Liver (tissue), 9 donors: ENCODE results near the gene UGGT2. TPM values are rescaled to one million over a fixed set of nuclear protein-coding genes. Genes with fewer than 3 reads are reported as not detected.

Source experiments
- DNase-seq: peaks from one replicate; pipeline ENCODE4 v3.0.0-alpha.2; 2017; ENCODE audit warnings: low spot score
- H3K27ac ChIP-seq, 2 donors: one replicate each; pipeline ENCODE4 v1.7.0; 2013; ENCODE audit warnings: inconsistent platforms in 2 of 2, low read length in 2 of 2, control low read depth in 1 of 2, low read depth in 1 of 2, mild to moderate bottlenecking in 1 of 2
- H3K27me3 ChIP-seq, 4 donors: one replicate each; pipeline versions ENCODE4 v1.6.1 to v1.7.0; 2013; ENCODE audit warnings: low read length in 3 of 4, inconsistent platforms in 1 of 4, mild to moderate bottlenecking in 1 of 4, moderate library complexity in 1 of 4; ENCODE audit not compliant: control insufficient read depth in 4 of 4, insufficient read depth in 4 of 4
- H3K36me3 ChIP-seq, 4 donors: one replicate each; pipeline versions ENCODE4 v1.6.1 to v1.7.0; 2013; ENCODE audit warnings: low read length in 3 of 4, mild to moderate bottlenecking in 3 of 4, low read depth in 1 of 4, moderate library complexity in 1 of 4; ENCODE audit not compliant: control insufficient read depth in 4 of 4, insufficient read depth in 3 of 4
- H3K4me1 ChIP-seq, 4 donors: one replicate each; pipeline versions ENCODE4 v1.6.1 to v1.7.0; 2013; ENCODE audit warnings: low read length in 3 of 4, mild to moderate bottlenecking in 3 of 4, moderate library complexity in 1 of 4; ENCODE audit not compliant: control insufficient read depth in 4 of 4, insufficient read depth in 4 of 4
- H3K4me3 ChIP-seq, 3 donors: one replicate each; pipeline versions ENCODE4 v1.6.1 to v1.7.0; 2013; ENCODE audit warnings: low read length in 3 of 3, control low read depth in 1 of 3, low read depth in 1 of 3, mild to moderate bottlenecking in 1 of 3
- H3K9ac ChIP-seq, 2 donors: one replicate each; pipeline ENCODE4 v1.7.0; 2013; ENCODE audit warnings: low read length in 2 of 2, mild to moderate bottlenecking in 2 of 2, moderate library complexity in 2 of 2, control low read depth in 1 of 2, low read depth in 1 of 2
- H3K9me3 ChIP-seq, 4 donors: one replicate each; pipeline versions ENCODE4 v1.6.1 to v1.7.0; 2013; ENCODE audit warnings: low read length in 3 of 4; ENCODE audit not compliant: control insufficient read depth in 4 of 4
- GABPA ChIP-seq, 2 donors: IDR thresholded peaks in 1 of 2; conservative IDR thresholded peaks in 1 of 2; 2 replicates each; pipeline ENCODE4 v1.6.1; 2016; ENCODE audit warnings: antibody characterized with exemption in 2 of 2, mild to moderate bottlenecking in 1 of 2, moderate library complexity in 1 of 2
- NR2F2 ChIP-seq: IDR thresholded peaks from 2 replicates; pipeline ENCODE4 v1.6.1; 2016; ENCODE audit warnings: antibody characterized with exemption
- RAD21 ChIP-seq, 2 donors: IDR thresholded peaks; 2 replicates each; pipeline ENCODE4 v1.6.1; 2016; ENCODE audit warnings: antibody characterized with exemption in 2 of 2, mild to moderate bottlenecking in 2 of 2
- RXRA ChIP-seq, 2 donors: IDR thresholded peaks; 2 replicates each; pipeline ENCODE4 v1.6.1; 2017 to 2018; ENCODE audit warnings: antibody characterized with exemption in 2 of 2, mild to moderate bottlenecking in 1 of 2
- SP1 ChIP-seq: IDR thresholded peaks from 2 replicates; pipeline ENCODE4 v1.6.1; 2018; ENCODE audit warnings: antibody characterized with exemption, mild to moderate bottlenecking
- TAF1 ChIP-seq: conservative IDR thresholded peaks from 2 replicates; pipeline ENCODE4 v1.6.1; 2016; ENCODE audit warnings: antibody characterized with exemption, mild to moderate bottlenecking
- WGBS: extraction: QIAGEN DNeasy Blood & Tissue Kit; methylation state at CpG from one replicate; pipeline ENCODE4 v1.1.7; 2013; 5-methylcytosine and 5-hydroxymethylcytosine counted together
- polyA plus RNA-seq, 2 donors: library from polyadenylated mRNA; stranded (reverse) in 1 of 2; unstranded in 1 of 2; fragments of 200-250 nt in 1 of 2; fragments of >200 nt in 1 of 2; fragmentation: Nextera tagmentation in 1 of 2; extraction: Ambion mirVana in 1 of 2; gene quantifications; one replicate each; pipeline versions ENCODE4 v1.2.1 to v1.2.3, GENCODE V29; 2013 to 2015
- total RNA-seq, 2 donors: library from RNA; depleted of rRNA; stranded (reverse); fragments of >200 nt; gene quantifications; one replicate each; pipeline ENCODE4 v1.2.3, GENCODE V29; 2014
- TF ChIP-seq, protein P1 (sequence below): IDR thresholded peaks from 2 replicates; pipeline ENCODE4 v1.6.1; 2016; ENCODE audit warnings: antibody characterized with exemption
- TF ChIP-seq, protein P2 (sequence below): IDR thresholded peaks from 2 replicates; pipeline ENCODE4 v1.6.1; 2016; ENCODE audit warnings: antibody characterized with exemption
- TF ChIP-seq, protein P3 (sequence below): fragments of 150-350 bp; IDR thresholded peaks from 2 replicates; pipeline ENCODE4 v1.5.1; 2017; ENCODE audit warnings: improper control_type of control experiment, low read depth, low read length; ENCODE audit not compliant: missing input control
- donor health status: healthy.
- donor health status: healthy.
- donor health status: healthy.
- donor health status: healthy.
- donor health status: healthy.

Gene UGGT2
- total and polyA plus RNA-seq, 4 donors, result 5.6 to 23.0 (median 13.2) TPM

DNA sequence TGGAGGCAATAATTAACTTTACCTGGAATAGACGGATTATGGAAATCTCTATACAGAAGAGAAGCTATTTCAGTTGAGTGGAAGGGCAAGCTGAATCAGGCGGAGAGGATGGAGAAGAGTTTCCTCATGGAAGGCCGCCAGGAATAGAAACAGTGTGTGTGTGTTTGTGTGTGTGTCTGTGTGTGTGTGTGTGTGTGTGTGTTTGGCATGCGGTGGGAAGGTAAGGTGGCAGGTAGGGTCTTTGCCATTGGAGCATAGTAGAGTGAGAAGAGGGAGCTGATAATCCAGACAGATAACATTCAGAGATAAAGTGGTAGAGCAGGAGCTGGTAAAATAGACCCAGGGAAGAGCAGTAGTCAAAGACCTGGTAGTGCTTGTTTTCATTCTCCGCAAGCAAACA is 27.5 kb upstream of the UGGT2 start (continued):
- TF ChIP-seq NR2F2 (no peak), TAF1 (no peak), GABPA (IDR thresholded peaks at IDR 0.05 in 1 of 2, conservative IDR thresholded peaks at IDR 0.05 in 1 of 2) (no peak), SP1 (no peak)
- TF ChIP-seq, protein P1, sequence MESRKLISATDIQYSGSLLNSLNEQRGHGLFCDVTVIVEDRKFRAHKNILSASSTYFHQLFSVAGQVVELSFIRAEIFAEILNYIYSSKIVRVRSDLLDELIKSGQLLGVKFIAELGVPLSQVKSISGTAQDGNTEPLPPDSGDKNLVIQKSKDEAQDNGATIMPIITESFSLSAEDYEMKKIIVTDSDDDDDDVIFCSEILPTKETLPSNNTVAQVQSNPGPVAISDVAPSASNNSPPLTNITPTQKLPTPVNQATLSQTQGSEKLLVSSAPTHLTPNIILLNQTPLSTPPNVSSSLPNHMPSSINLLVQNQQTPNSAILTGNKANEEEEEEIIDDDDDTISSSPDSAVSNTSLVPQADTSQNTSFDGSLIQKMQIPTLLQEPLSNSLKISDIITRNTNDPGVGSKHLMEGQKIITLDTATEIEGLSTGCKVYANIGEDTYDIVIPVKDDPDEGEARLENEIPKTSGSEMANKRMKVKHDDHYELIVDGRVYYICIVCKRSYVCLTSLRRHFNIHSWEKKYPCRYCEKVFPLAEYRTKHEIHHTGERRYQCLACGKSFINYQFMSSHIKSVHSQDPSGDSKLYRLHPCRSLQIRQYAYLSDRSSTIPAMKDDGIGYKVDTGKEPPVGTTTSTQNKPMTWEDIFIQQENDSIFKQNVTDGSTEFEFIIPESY, result no peak
- TF ChIP-seq, protein P2, sequence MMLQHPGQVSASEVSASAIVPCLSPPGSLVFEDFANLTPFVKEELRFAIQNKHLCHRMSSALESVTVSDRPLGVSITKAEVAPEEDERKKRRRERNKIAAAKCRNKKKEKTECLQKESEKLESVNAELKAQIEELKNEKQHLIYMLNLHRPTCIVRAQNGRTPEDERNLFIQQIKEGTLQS, result no peak

DNA sequence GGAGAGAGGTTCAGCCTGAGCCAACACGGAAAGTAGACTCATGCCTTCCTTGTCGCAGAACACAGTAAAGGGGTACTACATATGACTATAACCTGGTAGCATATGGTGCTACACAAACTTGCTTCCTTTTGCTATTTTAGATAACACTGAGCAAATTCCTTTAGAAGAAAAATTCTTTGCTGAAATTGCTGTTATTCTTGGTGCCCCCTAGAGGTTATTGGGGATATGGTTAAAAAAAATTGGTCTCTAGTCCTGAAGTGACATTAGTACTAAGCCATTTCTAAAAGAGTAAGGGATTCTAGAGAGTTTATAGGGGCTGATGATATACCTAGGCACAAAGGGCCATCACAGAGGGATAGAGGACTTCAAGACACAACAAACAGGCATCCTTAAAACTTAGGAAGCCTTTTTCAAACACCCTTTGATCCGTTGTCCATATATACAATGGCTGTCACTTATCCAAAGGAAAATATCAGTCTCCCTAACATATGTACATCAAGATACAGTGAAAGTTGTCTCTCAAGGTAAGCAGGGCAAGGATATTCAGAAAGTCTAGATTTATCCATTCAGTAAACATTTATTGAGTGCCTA is 22.8 kb upstream of the UGGT2 start:
- H3K36me3 ChIP-seq, result no peaks in the 10 kb centered on the region
- no peak overlapping the region for H3K27ac ChIP-seq
- H3K9me3 ChIP-seq, result no peaks in the 10 kb centered on the region
- no peaks in the 10 kb centered on the region for H3K4me1 ChIP-seq
- no peak for DNase-seq
- no peaks in the 10 kb centered on the region for H3K27me3 ChIP-seq
- H3K4me3 ChIP-seq, result no peak overlapping the region
- 69% methylated on average over 3 of the region's 3 CpGs for WGBS
- no peak overlapping the region for H3K9ac ChIP-seq
- TF ChIP-seq, protein P3, sequence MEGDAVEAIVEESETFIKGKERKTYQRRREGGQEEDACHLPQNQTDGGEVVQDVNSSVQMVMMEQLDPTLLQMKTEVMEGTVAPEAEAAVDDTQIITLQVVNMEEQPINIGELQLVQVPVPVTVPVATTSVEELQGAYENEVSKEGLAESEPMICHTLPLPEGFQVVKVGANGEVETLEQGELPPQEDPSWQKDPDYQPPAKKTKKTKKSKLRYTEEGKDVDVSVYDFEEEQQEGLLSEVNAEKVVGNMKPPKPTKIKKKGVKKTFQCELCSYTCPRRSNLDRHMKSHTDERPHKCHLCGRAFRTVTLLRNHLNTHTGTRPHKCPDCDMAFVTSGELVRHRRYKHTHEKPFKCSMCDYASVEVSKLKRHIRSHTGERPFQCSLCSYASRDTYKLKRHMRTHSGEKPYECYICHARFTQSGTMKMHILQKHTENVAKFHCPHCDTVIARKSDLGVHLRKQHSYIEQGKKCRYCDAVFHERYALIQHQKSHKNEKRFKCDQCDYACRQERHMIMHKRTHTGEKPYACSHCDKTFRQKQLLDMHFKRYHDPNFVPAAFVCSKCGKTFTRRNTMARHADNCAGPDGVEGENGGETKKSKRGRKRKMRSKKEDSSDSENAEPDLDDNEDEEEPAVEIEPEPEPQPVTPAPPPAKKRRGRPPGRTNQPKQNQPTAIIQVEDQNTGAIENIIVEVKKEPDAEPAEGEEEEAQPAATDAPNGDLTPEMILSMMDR, result peak; percentile 38
- peak; percentile 60 to 64 for TF ChIP-seq RAD21 (IDR thresholded peaks at IDR 0.05)
- TF ChIP-seq, protein P1, result no peak

DNA sequence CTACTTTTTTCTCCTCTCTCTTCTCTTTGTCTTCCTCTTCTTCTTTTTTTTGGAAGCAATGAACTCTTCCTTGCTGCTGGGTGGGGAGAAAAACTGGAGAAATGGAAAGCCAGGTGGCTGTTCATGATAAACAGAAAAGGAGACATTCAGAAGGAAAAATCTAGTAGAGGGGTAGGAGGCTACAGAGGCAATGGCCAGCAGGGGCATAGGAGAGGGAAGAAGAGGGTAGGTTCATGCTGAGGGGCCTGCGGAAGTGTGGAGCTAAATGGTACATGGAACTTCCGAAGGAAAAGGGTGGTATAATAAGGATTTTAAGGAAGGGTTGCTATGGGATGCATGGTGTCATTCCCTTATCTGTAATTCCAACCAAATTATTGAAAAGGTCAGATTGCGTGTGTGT is 19.2 kb upstream of the UGGT2 start:
- no peak overlapping the region for H3K9ac ChIP-seq
- no peak overlapping the region for H3K27ac ChIP-seq
- H3K4me3 ChIP-seq, result no peak overlapping the region
- H3K36me3 ChIP-seq, result no peaks in the 10 kb centered on the region
- no peak for TF ChIP-seq RXRA (IDR thresholded peaks at IDR 0.05)
- no peaks in the 10 kb centered on the region for H3K4me1 ChIP-seq
- peaks cover 0 to 6% (median 2%) of the 10 kb centered on the region in 4 donors for H3K27me3 ChIP-seq
- H3K9me3 ChIP-seq, result no peaks in the 10 kb centered on the region
- no peak for DNase-seq
- 81% methylated on average over 3 of the region's 3 CpGs for WGBS
